Forelimb muscle (tissue), 1 donor: ENCODE data around the gene MSI2. TPM values are rescaled to one million over a fixed set of nuclear protein-coding genes. Genes with fewer than 3 reads are reported as not detected.

Source experiments
- DNase-seq: peaks from one replicate; pipeline ENCODE4 v3.0.0-alpha.2; 2013; ENCODE audit warnings: low read depth
- polyA plus RNA-seq: library from polyadenylated mRNA; unstranded; fragments of 120-200 nt; gene quantifications from one replicate; pipeline ENCODE4 v1.2.1, GENCODE V29; 2013; ENCODE audit not compliant: insufficient read length

MSI2 gene
- polyA plus RNA-seq, 1 donor = 31.6 TPM

DNA sequence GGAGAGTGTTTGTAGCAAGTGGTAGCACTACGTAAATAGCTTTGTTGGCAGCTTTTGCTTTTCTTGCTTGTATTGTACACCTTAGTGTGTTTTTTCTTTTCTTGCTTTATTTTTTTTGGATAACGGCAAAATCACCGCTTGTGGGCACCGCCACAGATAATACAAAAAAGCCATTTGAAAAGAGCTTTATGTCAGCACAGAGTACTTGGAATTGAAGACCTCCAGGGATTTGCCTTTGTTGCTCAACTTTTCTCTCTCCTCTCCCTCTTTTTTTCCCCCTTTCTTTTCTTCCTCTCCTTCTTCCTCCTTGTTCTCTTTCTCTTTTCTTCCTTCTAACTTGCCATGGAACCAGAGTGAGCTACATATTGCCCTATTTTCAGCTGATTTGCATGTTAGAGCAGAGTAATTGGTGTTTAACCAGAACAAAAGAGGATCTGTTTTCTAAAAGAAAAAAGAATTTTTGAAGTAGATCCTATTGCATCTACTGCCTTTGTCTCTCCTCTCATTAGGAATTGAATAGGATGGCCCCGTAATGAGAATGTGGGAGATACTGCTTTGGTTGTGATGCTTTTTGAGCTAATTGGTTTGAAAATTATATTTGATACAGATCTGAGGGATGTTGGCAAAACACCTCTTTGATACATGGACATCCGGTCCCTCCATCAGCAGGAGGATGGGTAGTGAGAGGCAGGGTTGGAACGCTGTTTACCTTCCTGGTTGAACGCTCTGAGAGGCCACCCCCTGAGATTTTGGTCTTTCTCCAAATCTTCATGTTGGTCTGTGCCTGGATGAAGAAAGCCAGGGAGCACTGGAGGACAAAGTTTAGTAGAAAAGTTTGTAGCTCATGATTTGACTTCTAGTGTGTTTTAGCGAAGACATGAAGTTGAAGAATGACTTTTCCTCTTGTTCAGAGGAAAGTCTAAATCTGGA, 85.6 kb downstream of the MSI2 start:
- no peak for DNase-seq

- DNase-seq = no peak
Measured at GRCh38 chr17:57342963-57343589, 86.8 kb downstream of the MSI2 start.

GRCh38 chr17:57343717-57344116, 87.4 kb downstream of the MSI2 start:
- DNase-seq = no peak

GRCh38 chr17:57344261-57344660, 87.9 kb downstream of the MSI2 start:
- DNase-seq = no peak

DNA sequence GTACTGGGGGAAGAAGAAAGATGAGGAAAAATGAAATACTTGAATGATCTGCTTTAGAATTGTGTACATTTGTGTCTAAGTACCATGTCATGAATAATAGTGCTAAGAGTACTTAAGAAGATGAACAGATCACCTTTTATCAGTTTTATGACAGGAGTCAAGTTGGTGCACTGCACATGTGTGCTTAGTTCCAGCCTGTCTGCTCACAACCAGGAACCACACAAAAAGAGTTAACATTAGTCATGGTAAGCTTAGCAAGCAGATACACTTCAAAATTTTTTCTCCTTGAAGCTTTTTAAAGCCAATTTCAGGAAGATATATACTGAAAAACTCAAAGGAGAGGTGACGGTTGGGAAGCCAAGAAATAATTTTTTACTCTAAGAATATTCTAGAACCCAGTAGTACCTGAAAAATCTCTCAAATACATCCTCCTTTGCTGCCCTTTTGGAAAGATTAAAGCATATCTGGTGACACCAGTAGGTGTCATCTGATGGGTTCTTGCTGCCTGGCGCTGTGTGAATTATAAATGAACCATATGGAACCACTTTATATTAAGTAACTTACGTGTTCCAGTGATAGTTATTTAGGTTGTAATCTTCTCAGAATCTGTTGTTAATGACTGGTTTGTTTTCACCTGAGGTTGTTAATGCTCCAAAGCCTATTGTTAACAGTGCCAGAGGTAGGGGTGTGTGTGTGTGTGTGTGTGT, 93.4 kb downstream of the MSI2 start:
- no peak for DNase-seq

- DNase-seq = no peak
Measured at GRCh38 chr17:57350266-57350665, 93.9 kb downstream of the MSI2 start.

- DNase-seq = no peak
Measured at GRCh38 chr17:57352665-57353175, 96.4 kb downstream of the MSI2 start.

DNA sequence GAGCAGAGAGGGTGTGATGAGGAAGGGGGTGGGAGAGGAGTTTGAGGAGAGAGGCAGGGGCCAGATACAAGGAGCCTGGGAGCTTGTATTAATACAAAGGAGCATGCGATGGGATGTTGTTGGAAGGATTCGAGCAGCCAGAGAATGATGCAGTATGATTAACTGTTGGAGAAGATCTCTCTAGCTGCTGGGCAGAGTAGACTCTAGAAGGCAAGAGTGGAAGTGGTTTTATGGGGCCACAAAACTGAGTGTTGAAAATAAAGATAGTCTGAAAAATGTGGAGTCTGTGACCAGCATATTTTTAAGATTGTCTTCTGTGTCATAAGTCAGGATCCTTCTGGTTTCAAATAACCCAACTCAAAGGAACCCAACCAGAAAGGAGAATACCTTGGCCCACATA, 98.3 kb downstream of the MSI2 start:
- no peak for DNase-seq

DNA sequence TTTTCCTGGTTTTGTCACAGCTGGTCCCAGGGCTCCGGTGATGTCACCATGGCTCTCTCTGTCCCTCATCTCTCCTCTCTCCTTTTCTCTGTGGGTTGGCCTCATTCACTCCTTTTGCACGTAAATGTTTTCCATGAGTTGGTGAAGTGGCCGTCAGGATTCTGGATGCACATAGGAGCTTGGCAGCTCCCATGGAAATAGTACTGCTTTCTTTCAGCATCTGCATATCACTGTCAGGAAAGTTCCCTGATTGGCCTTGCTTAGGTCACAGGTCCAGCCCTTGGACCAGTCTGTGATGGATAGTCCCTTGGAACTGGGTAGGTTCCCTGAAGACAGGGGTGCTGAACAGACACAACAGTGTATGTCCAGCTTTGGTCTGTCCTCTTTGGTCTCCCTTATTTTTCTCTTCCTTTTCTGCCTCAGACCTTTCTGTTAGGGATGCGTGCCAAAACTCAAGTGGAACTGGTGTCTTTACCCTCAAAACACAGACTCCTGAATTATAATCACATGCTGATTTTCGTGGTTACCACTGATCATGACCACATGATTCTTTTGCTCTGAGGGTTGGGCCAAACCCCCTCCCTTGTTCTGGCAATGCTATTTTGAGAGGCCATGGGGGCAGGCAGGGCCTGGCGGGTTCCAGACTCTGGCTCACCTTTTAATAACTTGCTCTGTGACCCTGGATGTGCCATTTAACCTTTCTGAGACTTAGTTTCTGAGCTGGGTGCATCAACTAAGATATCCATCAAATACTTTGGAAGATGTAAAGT, 99.0 kb downstream of the MSI2 start:
- DNase-seq = no peak

DNA sequence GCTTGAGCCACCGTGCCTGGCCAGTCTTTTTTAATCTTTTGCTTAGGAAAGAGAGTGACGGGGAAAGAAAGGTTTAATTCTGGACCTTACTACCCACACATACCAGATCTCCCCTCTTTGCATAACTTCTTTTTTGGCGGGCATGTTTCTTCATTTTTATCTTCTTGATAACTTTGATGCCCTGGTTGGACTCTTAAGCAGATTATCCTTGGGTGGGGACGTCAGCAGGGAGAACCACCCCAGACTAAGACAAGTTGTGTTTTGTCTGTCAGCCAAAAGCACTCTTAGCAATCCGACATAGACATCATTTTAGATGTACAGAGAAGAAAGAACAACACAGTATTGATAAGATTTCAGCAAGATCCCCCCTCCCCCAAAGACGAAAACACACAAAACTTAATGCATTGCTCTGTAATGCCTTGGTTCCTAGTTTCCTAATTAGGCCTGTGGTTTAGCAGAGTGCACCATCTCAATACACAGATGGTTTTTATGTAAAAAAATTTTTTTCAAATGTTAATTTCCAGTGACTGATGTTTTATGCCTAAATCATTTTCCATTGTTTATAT, 99.9 kb downstream of the MSI2 start:
- DNase-seq = no peak

- no peak for DNase-seq
Measured at GRCh38 chr17:57356719-57357391, 100.5 kb downstream of the MSI2 start.

DNA sequence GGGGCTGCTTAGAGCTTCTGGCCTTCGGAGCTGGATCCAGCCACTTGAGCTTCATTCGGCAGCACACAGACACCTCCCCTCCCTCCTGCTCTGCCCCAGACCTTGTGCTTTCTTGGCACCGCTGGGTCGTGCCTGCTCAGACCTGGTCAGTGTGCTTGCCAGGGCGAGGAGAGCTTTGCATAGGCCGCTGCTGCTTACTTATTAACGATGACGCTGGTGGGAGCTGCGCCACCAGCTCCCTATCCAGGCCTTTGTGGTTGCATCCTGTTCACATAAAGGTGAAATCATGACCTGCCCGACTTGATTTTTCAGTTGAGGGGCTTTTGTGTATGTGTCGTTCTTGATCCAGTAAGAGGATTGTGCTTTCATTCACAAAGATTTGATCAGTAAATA, 101.1 kb downstream of the MSI2 start:
- DNase-seq = no peak

- no peak for DNase-seq
Measured at GRCh38 chr17:57357830-57358430, 101.6 kb downstream of the MSI2 start.

DNA sequence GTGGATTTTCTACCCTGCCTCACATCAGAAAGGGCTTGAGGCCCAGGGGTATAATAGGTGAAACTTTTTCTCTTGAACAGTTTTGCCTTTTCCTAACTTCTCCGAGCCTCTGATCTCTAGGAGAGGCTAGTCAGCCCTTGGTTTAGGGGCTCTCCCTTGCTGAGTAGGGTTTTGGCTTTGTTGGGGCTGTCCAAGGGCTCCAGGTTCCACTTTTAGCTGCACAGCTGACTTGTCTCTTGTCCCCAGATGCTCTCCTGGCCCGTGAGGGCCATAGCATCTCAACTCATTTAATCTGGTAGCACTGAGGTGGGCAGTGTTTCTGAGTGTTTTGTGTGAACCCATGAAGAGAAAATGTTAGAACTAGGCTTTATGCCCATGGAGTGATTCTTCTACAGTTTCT, 103.9 kb downstream of the MSI2 start:
- no peak for DNase-seq

GRCh38 chr17:57362797-57363556, 106.7 kb downstream of the MSI2 start:
- DNase-seq = no peak

GRCh38 chr17:57363580-57363979, 107.3 kb downstream of the MSI2 start:
- no peak for DNase-seq

- DNase-seq = no peak
Measured at GRCh38 chr17:57363998-57364643, 107.8 kb downstream of the MSI2 start.

DNA sequence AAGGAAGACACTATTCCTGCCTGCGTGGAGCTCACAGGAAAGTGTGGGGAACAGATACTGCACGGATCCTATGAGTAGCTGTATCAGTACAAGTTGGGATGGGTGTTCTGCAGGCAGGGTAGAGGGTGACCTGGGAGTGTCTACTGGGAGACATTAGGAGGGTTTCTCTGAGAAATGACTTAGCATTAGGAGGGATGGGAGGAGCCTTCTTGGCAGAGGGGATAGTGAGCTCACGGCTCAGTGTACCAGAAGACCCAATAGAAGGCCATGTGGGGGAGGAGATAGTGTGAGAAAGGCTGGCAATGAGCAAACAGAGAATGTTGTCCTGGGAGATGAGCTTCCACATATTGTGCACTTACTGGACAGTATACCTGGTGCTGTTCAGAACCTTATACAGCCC, 109.1 kb downstream of the MSI2 start:
- DNase-seq = no peak

DNA sequence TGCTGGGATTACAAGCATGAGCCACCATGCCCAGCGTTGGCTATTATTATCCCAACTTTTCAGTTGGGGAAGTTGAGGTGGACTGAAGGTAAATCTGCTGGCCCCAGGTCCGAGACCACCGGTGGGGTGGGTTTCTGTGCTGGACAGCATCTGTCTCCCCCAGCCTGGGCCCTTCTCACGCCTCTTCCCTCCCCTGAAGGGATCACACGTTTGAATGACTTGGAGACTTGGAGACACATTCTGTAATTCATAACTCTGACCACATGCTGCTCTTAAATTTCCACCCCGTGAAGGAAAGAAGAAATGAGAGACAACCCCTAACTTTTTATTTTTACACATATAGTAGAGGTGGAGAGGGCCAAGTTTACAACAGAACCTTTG, 109.8 kb downstream of the MSI2 start:
- no peak for DNase-seq
